Heart left ventricle (tissue), 11 donors: ENCODE results near the gene TNFRSF8. TPM values are rescaled to one million over a fixed set of nuclear protein-coding genes. Genes with fewer than 3 reads are reported as not detected.

Experiments
- microRNA-seq, 4 donors: library from miRNA; unstranded; fragments of <30 nt; microRNA quantifications; one replicate each; pipeline versions ENCODE4 to v1.2.0, GENCODE V29; 2017 to 2020
- polyA plus RNA-seq, 2 donors: library from polyadenylated mRNA; stranded (reverse); fragments of 200-250 nt; gene quantifications; one replicate each; pipeline ENCODE4 v1.2.3, GENCODE V29; 2013
- total RNA-seq, 9 donors: library from RNA; depleted of rRNA in 2 of 9; stranded (reverse); fragments of >200 nt in 2 of 9; fragmentation: NEBNext Ultra II Directional in 3 of 9; extraction: Animal tissue kit (Norgen Biotek cat#: 25700) in 3 of 9; gene quantifications; one replicate each; pipeline versions ENCODE4 v1.1.0 to v1.2.4, GENCODE V29; 2016 to 2023
- donor health status: ischemic (EF 13 %, LVEDD 7.1; RV severe dilation, severe dysfunction).
- donor health status: healthy with polysubstance abuse.
- donor health status: DM: no; HTN: yes; CAD: no.
- donor health status: DM: no; HTN: no; CAD: no.
- donor health status: ischemic (EF 25% LVEDD 5.7; RV mildly dilated, moderate dysfunction).
- donor health status: healthy.
- donor health status: DM: yes; HTN: yes; CAD: no.
- donor health status: PGD.
- donor health status: nonischemic (EF 23%, LVEDD 6.1; RV moderate dilation, normal function).

The TNFRSF8 gene
- total and polyA plus RNA-seq, 11 donors: 0.51 to 4.5 (median 0.76) TPM

Small RNAs within 50 kb of the gene (microRNA-seq; reads per million reads assigned to microRNA genes)
- gene MIR4632 (0 to 0.58 (median 0.10) reads per million in 4 donors), gene MIR6729 (0.45 to 1.0 (median 0.69) reads per million in 4 donors), gene MIR7846 (0 to 1.0 (median 0.77) reads per million in 4 donors)

Other genes starting within 250 kb of the TNFRSF8 start
- 1,000 to 10,000 TPM in 1 of 9 donors, 100 to 1,000 TPM in 8; 126 to 3,156 (median 279) TPM for gene NPPA, start 215.5 kb upstream of the TNFRSF8 start, total RNA-seq
- gene NPPA, start 215.5 kb upstream of the TNFRSF8 start, polyA plus RNA-seq: 1,000 to 10,000 TPM in 1 of 2 donors, 10 to 100 TPM in 1; 59.9 to 1,418 TPM
- 1,000 to 10,000 TPM in 1 of 9 donors, 100 to 1,000 TPM in 4, 10 to 100 TPM in 4; 14.4 to 1,297 (median 252) TPM for gene NPPB, start 204.4 kb upstream of the TNFRSF8 start, total RNA-seq
- 1,000 to 10,000 TPM in 1 of 2 donors, 100 to 1,000 TPM in 1; 197 to 7,924 TPM for gene NPPB, start 204.4 kb upstream of the TNFRSF8 start, polyA plus RNA-seq
- 100 to 1,000 TPM in 1 of 9 donors, 10 to 100 TPM in 8; 37.1 to 106 (median 41.3) TPM for gene KIAA2013, start 136.9 kb upstream of the TNFRSF8 start, total RNA-seq
- 10 to 100 TPM; 29.3 to 57.4 TPM for gene KIAA2013, start 136.9 kb upstream of the TNFRSF8 start, polyA plus RNA-seq
- 100 to 1,000 TPM in 1 of 9 donors, 10 to 100 TPM in 8; 37.5 to 104 (median 50.1) TPM for gene PLOD1, start 128.6 kb upstream of the TNFRSF8 start, total RNA-seq
- gene PLOD1, start 128.6 kb upstream of the TNFRSF8 start, polyA plus RNA-seq: 100 to 1,000 TPM in 1 of 2 donors, 10 to 100 TPM in 1; 38.3 to 108 TPM
- 100 to 1,000 TPM; 398 to 900 (median 632) TPM for gene MFN2, start 82.9 kb upstream of the TNFRSF8 start, total RNA-seq
- 100 to 1,000 TPM; 263 to 374 TPM for gene MFN2, start 82.9 kb upstream of the TNFRSF8 start, polyA plus RNA-seq
- gene MIIP, start 43.8 kb upstream of the TNFRSF8 start, total RNA-seq: 10 to 100 TPM; 11.3 to 53.5 (median 17.4) TPM
- 10 to 100 TPM; 20.3 to 33.6 TPM for gene MIIP, start 43.8 kb upstream of the TNFRSF8 start, polyA plus RNA-seq
- 10 to 100 TPM; 11.2 to 71.0 (median 16.6) TPM for gene TNFRSF1B, start 103.7 kb downstream of the TNFRSF8 start, total RNA-seq
- gene TNFRSF1B, start 103.7 kb downstream of the TNFRSF8 start, polyA plus RNA-seq: 10 to 100 TPM in 1 of 2 donors, 1 to 10 TPM in 1; 8.6 to 14.9 TPM
- gene VPS13D, start 166.7 kb downstream of the TNFRSF8 start, total RNA-seq: 100 to 1,000 TPM in 4 of 9 donors, 10 to 100 TPM in 5; 74.3 to 301 (median 95.8) TPM
- 10 to 100 TPM; 32.1 to 84.8 TPM for gene VPS13D, start 166.7 kb downstream of the TNFRSF8 start, polyA plus RNA-seq